GM12878 (cell line): ENCODE measurements around the gene TIMM17A. TPM values are rescaled to one million over a fixed set of nuclear protein-coding genes. Genes with fewer than 3 reads are reported as not detected.

Experiments
- ATAC-seq: fragments of 200-7000 bp; cut with Tn5 transposase; 3 replicates; pipeline ENCODE4 v1.9.1; 2020; ENCODE audit warnings: mild to moderate bottlenecking, moderate library complexity
- BruUV-seq: library from RNA; stranded (reverse); fragments of 400-500 nt; replicated peaks from 2 replicates; lab custom pipeline; 2021; lab: Mats Ljungman, UMichigan
- CTCF ChIA-PET: fragments of 300-600 bp; sonication (Branson Sonifier 250); formaldehyde crosslinking; extraction: SDS; loops from one replicate; lab custom pipeline; 2021; ENCODE audit warnings: inconsistent platforms; lab: Yijun Ruan, JAX
- POLR2A ChIA-PET: fragments of 350-600 bp; formaldehyde crosslinking; extraction: SDS; loops from one replicate; lab custom pipeline; 2021; ENCODE audit warnings: inconsistent platforms; lab: Charles Lee
- RAD21 ChIA-PET: fragments of 300-600 bp; sonication (Branson Sonifier 250); formaldehyde crosslinking; loops from one replicate; lab custom pipeline; 2023; ENCODE audit warnings: antibody characterized with exemption; ENCODE audit not compliant: unreplicated experiment; lab: Charles Lee
- SMC1A ChIA-PET: fragments of 300-600 bp; sonication (Branson Sonifier 250); formaldehyde crosslinking; loops from one replicate; lab custom pipeline; 2023; ENCODE audit not compliant: unreplicated experiment, uncharacterized antibody; lab: Charles Lee
- DNase-seq: peaks from one replicate; pipeline ENCODE4 v3.0.0-alpha.2; 2011; ENCODE audit warnings: low read depth, low spot score
- FAIRE-seq: peaks from 3 replicates; lab custom pipeline; 2011; peaks lifted over from hg19 to GRCh38; lab: Jason Lieb, UNC
- H2AFZ ChIP-seq: 2 replicates; pipeline ENCODE4 v1.6.0; 2011; ENCODE audit warnings: low read depth, low read length, control low read depth; ENCODE audit not compliant: control insufficient read depth
- H3K27ac ChIP-seq: 2 replicates; pipeline ENCODE4 v1.5.1; 2011; ENCODE audit warnings: control low read depth; ENCODE audit not compliant: control insufficient read depth, insufficient read depth
- H3K27me3 ChIP-seq, 2 experiments: replicated peaks in 1 of 2; 2 replicates each; pipeline versions ENCODE4 v1.6.0 to v1.6.1; 2011; ENCODE audit warnings: low read length in 1 of 2; ENCODE audit not compliant: control insufficient read depth in 2 of 2, insufficient read depth in 2 of 2
- H3K36me3 ChIP-seq, 2 experiments: 2 replicates each; pipeline ENCODE4 v1.5.1; 2011; ENCODE audit warnings: low read length in 1 of 2; ENCODE audit not compliant: control insufficient read depth in 2 of 2, insufficient read depth in 2 of 2
- H3K4me1 ChIP-seq: 2 replicates; pipeline ENCODE4 v1.6.1; 2011; ENCODE audit warnings: mild to moderate bottlenecking, low read length, moderate library complexity, mixed read lengths; ENCODE audit not compliant: control insufficient read depth, insufficient read depth
- H3K4me2 ChIP-seq: 2 replicates; pipeline ENCODE4 v1.6.0; 2011; ENCODE audit warnings: control low read depth; ENCODE audit not compliant: control insufficient read depth, insufficient read depth
- H3K4me3 ChIP-seq: fragments of 200-600 bp; sonication (generic); 2 replicates; pipeline ENCODE4 v1.5.1; 2016
- H3K79me2 ChIP-seq: 2 replicates; pipeline ENCODE4 v1.6.0; 2011; ENCODE audit warnings: low read length; ENCODE audit not compliant: control insufficient read depth, insufficient read depth
- H3K9ac ChIP-seq: 2 replicates; pipeline ENCODE4 v1.8.0; 2011; ENCODE audit warnings: low read length, control low read depth, mixed read lengths; ENCODE audit not compliant: control insufficient read depth, insufficient read depth
- H3K9me3 ChIP-seq: replicated peaks from 3 replicates; pipeline ENCODE4 v1.5.1; 2011; ENCODE audit warnings: mild to moderate bottlenecking, low read length; ENCODE audit not compliant: control insufficient read depth, insufficient read depth
- H4K20me1 ChIP-seq: 2 replicates; pipeline ENCODE4 v1.6.0; 2011; ENCODE audit not compliant: control insufficient read depth, insufficient read depth
- ATF2 ChIP-seq: IDR thresholded peaks from 2 replicates; pipeline ENCODE4 v1.6.1; 2012; ENCODE audit warnings: low read length, inconsistent platforms
- BCL3 ChIP-seq: IDR thresholded peaks from 2 replicates; pipeline ENCODE4 v1.6.1; 2011; ENCODE audit warnings: borderline replicate concordance, low read depth, mild to moderate bottlenecking, moderate library complexity, low read length; ENCODE audit not compliant: insufficient read depth, poor library complexity, severe bottlenecking
- BHLHE40 ChIP-seq, 2 experiments: fragments of 450-650 bp in 1 of 2; IDR thresholded peaks; 2 replicates each; pipeline ENCODE4 v1.6.1; 2011 to 2017; ENCODE audit warnings: low read depth in 2 of 2, borderline replicate concordance in 1 of 2, improper control_type of control experiment in 1 of 2, low read length in 1 of 2, mild to moderate bottlenecking in 1 of 2
- CBX3 ChIP-seq: fragments of 200-600 bp; sonication (generic); IDR thresholded peaks from 2 replicates; pipeline ENCODE4 v1.6.1; 2016; ENCODE audit warnings: low read depth, borderline replicate concordance
- E2F8 ChIP-seq: fragments of 450-650 bp; IDR thresholded peaks from 2 replicates; pipeline ENCODE4 v1.6.1; 2018; ENCODE audit warnings: mild to moderate bottlenecking, low read depth, moderate library complexity; ENCODE audit not compliant: partially characterized antibody
- HSF1 ChIP-seq: fragments of 150-350 bp; IDR thresholded peaks from 2 replicates; pipeline ENCODE4 v1.6.1; 2014; ENCODE audit warnings: mild to moderate bottlenecking, low read depth, low read length
- NFYA ChIP-seq: IDR thresholded peaks from 2 replicates; pipeline ENCODE4 v1.6.1; 2011; ENCODE audit warnings: low read depth, mild to moderate bottlenecking, low read length, improper control_type of control experiment, borderline replicate concordance
- POLR2A ChIP-seq: IDR thresholded peaks from 2 replicates; pipeline ENCODE4 v1.6.1; 2011; ENCODE audit warnings: low read depth, mild to moderate bottlenecking, low read length
- RAD21 ChIP-seq: IDR thresholded peaks from 2 replicates; pipeline ENCODE4 v1.6.1; 2011; ENCODE audit warnings: mild to moderate bottlenecking, low read depth, low read length, moderate library complexity; ENCODE audit not compliant: insufficient read depth
- TAF1 ChIP-seq: IDR thresholded peaks from 2 replicates; pipeline ENCODE4 v1.6.1; 2011; ENCODE audit warnings: mild to moderate bottlenecking, low read depth, low read length, borderline replicate concordance
- TCF3 ChIP-seq: IDR thresholded peaks from 2 replicates; pipeline ENCODE4 v1.6.1; 2012; ENCODE audit warnings: low read depth, mild to moderate bottlenecking, low read length, borderline replicate concordance; ENCODE audit not compliant: insufficient read depth
- WGBS: methylation state at CpG from one replicate; pipeline ENCODE4 v1.1.6; 2016; ENCODE audit warnings: low lambda C conversion rate; ENCODE audit not compliant: insufficient replicate concordance, insufficient coverage; ENCODE audit errors: missing lambda C conversion rate; 5-methylcytosine and 5-hydroxymethylcytosine counted together
- in situ Hi-C: fragments of 300-500 bp; cut with MboI; formaldehyde crosslinking; loops from 9 replicates; pipeline ENCODE4 v1.14.3; 2018; ENCODE audit warnings: mixed read lengths
- intact Hi-C: fragments of 100-400 bp; cut with micrococcal nuclease; formaldehyde crosslinking; loops from one replicate; pipeline ENCODE4 v1.14.2; 2022; ENCODE audit not compliant: unreplicated experiment
- polyA plus RNA-seq, 11 experiments: library from polyadenylated mRNA; depleted of rRNA in 4 of 11; unstranded in 6 of 11; stranded (reverse) in 5 of 11; fragments of >200 nt; fragmentation: Nextera tagmentation in 4 of 11; fragmentation: Illumina TruSeq in 1 of 11; extraction: Ambion mirVana in 4 of 11; extraction: Trizol in 1 of 11; gene quantifications; 1 replicate in 1 of 11; 2 replicates in 10 of 11; pipeline versions ENCODE4 v1.2.1 to v1.2.3, GENCODE V29; 2011 to 2016; ENCODE audit warnings: inconsistent platforms in 2 of 11, missing spikeins in 2 of 11, low read depth in 1 of 11
- total RNA-seq, 4 experiments: library from RNA; depleted of rRNA in 3 of 4; stranded (reverse); fragments of >200 nt in 3 of 4; fragmentation: Illumina TruSeq in 1 of 4; extraction: Trizol in 1 of 4; gene quantifications; 2 replicates each; pipeline versions ENCODE4 v1.2.1 to v1.2.3, GENCODE V29; 2013 to 2021

The TIMM17A gene
- total and polyA plus RNA-seq, 10 of the 15 experiments (the other 5 are each of a cell fraction or from before 2014, with no cell fraction given), result 68.6 to 357 (median 92.4) TPM

- CTCF ChIA-PET, result interaction anchor here (3.4 kb wide), 1 partner anchor 12 kb away, joined by 17 read pairs; no protein-coding TSS in a partner anchor
- Histone ChIP-seq H3K9me3 (no peaks in the 10 kb centered on the region), H3K27me3 (no peaks in the 10 kb centered on the region; a peak in 1 of 4 replicates), H3K27ac (no peak overlapping the region), H3K36me3 (no peaks in the 10 kb centered on the region), H3K79me2 (no peaks in the 10 kb centered on the region), H2AFZ (no peak overlapping the region), H3K4me3 (no peak overlapping the region), H3K4me1 (no peaks in the 10 kb centered on the region), H4K20me1 (no peaks in the 10 kb centered on the region), H3K4me2 (no peak overlapping the region), H3K9ac (no peak overlapping the region)
- intact Hi-C loops, result no loop called here
- no peak for TF ChIP-seq BCL3
- no peak for TF ChIP-seq ATF2
- TF ChIP-seq POLR2A, result no peak
- no peak for TF ChIP-seq TCF3
- no peak for TF ChIP-seq HSF1
- TF ChIP-seq E2F8, result no peak
- no peak for TF ChIP-seq NFYA
- TF ChIP-seq TAF1, result no peak
- TF ChIP-seq BHLHE40 (IDR thresholded peaks at IDR 0.05; ENCODE audit: borderline replicate concordance in 1 of 2, low read depth in 2 of 2, low read length in 1 of 2), result no peak
- no peak for TF ChIP-seq RAD21
- TF ChIP-seq CBX3, result no peak
- ATAC-seq (no peak), FAIRE-seq (no peak), DNase-seq (no peak)
- in situ Hi-C loops, result no loop called here
- RAD21 ChIA-PET, result no interaction called here
- BruUV-seq, result no TSS peak
- POLR2A ChIA-PET, result interaction anchor here (0.6 kb wide), 1 partner anchor 12 kb away, joined by 3 read pairs; no protein-coding TSS in a partner anchor
- SMC1A ChIA-PET, result interaction anchor here (2.4 kb wide), 1 partner anchor 12 kb away, joined by 7 read pairs; no protein-coding TSS in a partner anchor
- WGBS, result 42% methylated on average over 6 of the region's 6 CpGs
Observed at GRCh38 chr1:201907621-201908020, 47.7 kb upstream of the TIMM17A start.
